SIG-M5 (cell line): ENCODE results near the gene PGGHG.
"Not testable (repeated sequence)": the region's sequence is repeated elsewhere in the genome, so short reads cannot be mapped to it uniquely, and the experiment has no call there.

ENCODE experiments used
- DNase-seq: peaks from one replicate; lab custom pipeline; 2025; lab: John Stamatoyannopoulos, UW

The PGGHG gene

DNA sequence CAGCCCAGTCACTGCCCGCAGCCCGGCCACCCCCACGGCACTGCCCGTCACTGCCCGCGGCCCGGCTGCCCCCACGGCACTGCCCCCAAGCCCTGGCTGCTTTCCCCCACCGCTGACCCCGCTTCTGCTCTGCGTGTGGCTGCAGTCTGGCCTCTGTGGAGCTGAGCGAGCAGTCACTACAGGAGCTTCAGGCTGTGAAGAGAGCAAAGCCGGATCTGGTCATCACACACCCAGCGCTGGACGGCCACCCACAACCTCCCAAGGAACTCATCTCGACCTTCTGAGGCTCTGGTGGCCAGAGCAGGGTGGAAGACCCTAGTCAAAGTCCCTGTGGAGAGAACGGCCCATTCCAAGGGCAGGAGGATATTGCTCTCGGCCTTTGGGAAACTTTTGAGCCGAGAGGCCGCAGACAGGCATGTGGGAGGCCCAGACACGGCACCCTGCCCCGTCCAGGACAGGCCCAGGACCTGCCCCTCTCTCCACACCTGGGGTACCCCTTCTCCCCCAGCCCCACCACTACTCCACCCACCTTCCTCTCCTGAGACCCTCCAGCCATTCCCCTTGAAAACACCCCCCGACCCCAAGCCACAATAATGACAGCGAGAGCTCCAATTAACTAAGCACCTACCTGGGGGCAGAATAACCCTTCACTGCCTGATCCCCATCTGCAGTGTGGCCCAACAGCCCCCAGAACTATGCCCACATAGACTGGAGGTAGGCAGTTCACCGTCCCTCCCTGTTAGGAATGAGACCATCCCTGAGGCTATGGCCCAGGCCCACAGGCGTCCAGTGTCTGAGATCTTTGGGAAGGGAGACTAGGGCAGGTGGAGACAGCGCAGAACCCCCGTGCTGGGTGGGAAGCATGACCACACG, 3.7 kb upstream of the PGGHG start:
- DNase-seq = no peak

DNA sequence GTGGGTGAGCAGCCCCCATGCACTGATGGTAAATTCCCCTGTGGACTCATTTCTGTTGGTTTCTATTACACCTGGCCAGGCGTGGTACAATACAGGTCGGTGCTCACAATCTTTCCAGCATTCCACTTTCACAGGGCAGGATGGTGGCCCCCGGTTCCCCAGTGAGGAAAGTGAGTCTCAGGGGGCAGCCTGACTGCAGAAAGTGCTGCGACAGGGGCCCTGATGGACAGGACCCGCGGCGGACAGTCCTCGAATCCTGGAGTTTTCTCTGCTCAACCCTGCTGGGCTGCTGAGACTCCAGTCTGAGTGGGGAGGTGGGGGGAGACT, 3.1 kb upstream of the PGGHG start:
- DNase-seq = no peak

DNA sequence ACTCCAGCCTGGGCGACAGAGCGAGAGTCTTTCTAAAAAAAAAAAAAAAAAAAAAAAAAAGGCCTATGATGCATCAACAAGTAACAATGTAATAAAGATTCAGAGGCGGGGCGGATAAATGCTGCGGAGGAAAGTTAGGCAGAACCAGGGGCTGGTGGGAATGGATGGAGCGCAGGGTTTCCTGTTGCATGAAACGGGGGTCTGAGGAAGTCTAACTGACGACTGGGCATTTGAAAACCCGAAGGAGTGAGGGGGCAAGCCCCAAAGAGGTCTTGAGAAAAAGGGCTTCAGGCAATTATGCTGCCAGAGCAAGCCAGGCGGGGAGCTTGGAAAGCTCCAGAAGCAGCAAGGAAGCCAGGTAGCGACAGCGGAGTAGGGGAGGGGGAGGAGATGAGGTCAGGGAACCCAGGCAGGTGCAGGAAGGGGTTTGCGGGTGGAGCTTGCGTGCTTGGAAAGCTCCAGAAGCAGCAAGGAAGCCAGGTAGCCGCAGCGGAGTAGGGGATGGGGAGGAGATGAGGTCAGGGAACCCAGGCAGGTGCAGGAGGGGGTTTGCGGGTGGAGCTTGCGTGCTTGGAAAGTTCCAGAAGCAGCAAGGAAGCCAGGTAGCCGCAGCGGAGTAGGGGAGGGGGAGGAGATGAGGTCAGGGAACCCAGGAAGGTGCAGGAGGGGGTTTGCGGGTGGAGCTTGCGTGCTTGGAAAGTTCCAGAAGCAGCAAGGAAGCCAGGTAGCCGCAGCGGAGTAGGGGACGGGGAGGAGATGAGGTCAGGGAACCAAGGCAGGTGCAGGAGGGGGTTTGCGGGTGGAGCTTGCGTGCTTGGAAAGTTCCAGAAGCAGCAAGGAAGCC, 1.7 kb upstream of the PGGHG start:
- not testable (repeated sequence) for DNase-seq

DNA sequence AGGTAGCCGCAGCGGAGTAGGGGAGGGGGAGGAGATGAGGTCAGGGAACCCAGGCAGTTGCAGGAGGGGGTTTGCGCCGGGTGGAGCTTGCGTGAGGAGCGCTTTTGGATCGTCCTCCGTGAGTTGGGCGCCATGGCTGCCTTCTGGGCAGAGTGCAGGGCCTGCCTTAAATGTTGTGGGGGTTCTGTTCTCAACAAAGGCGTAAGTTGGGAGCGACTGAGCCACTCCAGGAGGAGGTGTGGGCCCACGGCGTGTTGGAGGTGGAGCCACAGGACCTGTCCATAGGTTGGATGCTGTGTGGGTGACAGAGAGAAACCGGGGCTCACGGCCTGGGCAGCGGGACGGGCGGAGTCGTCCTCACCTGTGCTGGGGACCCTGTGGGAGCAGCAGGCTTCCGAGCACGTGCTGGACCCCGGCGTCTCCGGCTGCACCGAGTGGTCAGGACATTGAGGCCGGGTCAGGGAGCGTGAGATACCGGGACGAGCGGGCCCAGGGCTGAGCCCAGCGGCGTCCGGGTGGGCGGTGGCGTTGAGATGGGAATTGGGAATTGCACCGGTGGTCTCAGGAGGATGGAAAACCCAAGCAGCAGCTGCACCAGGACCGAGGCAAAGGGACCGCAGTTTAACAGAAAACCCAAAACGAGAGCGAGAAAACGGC, 977 bp upstream of the PGGHG start:
- DNase-seq = no peak

DNA sequence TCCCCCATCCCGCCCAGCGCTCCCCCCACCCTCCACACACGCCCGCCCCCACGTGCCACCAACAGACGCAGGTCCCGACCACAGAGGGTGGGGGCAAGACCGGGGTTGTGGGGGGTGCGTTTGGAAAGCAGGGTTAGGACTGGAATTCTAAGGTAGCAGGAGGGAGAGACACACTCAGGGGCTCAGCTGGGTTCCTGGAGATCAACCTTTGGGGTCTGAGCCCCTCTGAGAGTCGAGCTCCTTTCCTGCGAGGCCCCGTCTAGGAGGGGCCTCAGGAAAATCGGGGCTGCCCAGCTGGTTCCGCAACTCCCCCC, 429 bp downstream of the PGGHG start:
- no peak for DNase-seq

DNA sequence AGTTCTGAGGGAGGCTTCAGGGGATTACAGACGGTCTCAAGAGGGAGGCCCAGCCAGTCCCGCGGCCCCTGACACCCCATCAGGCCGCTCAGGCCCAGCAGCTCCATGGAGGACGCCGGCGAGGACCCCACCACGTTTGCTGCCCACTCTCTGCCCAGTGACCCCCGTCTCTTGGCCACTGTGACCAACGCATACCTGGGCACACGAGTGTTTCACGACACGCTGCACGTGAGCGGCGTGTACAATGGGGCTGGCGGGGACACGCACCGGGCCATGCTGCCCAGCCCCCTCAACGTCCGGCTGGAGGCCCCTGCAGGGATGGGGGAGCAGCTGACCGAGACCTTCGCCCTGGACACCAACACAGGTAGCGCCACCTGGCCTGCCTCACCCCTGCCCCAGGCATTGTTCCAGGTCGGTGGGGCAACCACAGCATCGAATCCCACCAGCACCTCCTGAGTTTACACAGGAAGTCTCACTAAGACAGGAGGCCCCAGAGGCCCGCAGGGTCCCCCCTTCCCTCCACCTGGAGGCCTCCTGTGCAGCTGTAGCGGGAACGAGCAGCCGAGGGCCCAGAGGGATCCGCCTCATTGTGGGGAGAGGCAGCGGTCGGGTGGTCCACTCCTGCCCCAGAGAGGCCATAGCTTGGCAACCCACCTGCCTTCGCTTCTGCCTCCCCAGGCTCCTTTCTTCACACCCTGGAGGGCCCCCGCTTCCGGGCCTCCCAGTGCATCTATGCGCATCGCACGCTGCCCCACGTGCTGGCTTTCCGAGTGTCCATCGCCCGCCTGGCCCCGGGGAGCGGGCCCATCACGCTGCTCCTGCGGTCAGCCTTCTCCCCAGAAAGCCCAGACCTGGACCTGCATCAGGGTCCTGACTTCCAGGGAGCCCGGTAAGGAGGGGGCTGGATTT, 1.0 kb downstream of the PGGHG start:
- no peak for DNase-seq

DNA sequence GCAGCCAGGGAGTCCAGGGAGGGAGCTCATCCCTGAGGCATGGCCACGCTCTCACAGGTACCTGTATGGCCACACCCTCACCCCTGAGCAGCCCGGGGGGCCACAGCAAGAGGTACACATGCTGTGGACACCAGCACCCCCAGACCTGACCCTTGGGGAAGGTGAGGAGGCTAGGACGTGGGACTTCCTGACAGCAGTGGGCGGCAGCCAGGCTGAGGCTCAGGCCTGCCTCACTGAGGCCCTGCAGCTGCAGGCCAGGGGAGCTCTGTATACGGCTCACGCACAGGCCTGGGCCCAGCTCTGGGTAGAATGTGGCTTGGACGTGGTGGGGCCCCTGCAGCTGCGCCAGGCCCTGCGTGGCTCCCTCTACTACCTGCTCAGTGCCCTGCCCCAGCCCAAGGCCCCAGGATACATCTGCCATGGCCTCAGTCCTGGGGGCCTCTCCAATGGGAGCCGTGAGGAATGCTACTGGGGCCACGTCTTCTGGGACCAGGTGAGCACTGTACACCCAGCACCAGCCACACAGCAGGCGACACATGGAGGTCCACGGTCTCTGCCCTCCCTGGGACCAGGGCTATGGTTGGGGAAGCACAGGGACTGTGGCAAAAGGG, 1.8 kb downstream of the PGGHG start:
- no peak for DNase-seq

DNA sequence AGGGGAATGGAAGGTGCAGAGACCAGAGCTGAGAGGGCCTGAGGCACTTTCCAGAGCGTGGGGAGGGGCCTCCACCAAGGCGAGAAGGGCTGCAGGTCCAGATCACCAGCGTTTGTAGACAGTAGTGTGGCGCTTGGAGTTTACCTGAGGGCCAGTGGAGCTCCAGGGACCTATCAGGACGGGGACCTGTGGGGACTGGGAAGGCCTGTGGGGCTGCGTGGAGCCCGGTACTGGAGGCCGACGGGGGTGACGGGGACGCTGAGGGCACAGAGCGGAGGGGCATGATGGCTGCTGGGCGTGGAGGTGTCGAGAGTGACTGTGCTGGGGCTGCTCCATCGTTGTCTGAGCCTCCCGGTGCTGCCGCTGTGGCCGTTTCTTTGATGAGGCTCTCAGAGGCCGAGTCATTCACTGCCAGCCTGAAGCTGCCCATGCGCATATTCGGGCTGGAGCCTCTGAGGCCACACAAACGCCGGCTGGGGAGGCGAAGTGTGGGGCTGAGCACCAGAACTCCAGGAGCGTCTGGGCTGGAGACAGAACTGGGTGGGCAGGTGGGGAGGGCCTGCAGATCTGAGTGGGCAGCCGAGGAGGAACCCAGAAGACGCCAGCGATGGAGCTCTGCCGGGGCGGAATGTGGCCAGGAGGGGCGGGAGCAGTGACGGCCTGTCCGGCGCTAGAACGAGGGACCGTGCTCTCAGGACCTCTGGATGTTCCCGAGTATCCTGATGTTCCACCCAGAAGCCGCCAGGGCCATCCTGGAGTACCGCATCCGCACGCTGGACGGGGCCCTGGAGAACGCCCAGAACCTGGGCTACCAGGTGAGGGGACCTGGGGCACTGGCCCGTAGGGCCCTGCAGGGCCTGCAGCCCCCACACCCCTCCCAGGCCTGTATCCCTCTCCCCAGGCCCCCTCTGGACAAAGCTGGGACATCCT, 2.6 kb downstream of the PGGHG start:
- no peak for DNase-seq

DNA sequence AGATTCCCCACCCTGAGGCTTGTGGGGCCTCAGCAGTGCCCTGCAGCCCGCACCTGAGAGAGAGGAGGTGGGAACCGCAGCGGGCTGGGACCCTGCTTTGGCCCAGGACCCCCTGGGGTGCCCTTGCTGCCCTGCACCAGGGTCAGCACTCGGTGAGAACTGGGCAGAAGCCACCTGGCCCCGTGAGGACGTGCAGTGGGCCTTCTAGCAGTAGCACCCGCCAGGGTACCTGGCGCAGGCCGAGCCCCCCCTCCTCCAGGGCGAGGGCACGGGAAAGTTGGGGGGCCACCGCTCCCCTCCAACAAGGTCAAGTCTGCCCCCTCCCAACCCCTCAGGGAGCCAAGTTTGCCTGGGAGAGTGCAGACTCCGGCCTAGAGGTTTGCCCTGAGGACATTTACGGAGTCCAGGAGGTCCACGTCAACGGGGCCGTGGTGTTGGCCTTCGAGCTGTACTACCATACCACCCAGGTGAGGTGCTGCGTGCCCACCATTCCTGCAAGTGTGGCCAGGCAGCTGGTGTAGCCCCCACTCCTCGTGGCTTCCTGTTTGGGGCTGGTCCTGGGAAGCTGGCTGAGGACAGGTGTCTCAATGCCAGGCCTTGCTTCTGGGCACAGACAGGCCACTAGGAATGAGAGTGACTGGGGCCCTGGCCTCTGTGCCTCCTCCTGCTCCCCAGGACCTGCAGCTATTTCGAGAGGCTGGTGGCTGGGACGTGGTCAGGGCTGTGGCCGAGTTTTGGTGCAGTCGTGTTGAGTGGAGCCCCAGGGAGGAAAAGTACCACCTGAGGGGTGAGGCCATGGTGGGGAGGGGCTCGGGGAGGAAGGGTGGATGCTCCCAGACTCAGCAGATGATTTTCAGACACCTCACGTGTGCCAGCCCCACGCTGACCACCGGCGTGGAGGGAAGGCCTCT, 3.5 kb downstream of the PGGHG start:
- no peak for DNase-seq

DNA sequence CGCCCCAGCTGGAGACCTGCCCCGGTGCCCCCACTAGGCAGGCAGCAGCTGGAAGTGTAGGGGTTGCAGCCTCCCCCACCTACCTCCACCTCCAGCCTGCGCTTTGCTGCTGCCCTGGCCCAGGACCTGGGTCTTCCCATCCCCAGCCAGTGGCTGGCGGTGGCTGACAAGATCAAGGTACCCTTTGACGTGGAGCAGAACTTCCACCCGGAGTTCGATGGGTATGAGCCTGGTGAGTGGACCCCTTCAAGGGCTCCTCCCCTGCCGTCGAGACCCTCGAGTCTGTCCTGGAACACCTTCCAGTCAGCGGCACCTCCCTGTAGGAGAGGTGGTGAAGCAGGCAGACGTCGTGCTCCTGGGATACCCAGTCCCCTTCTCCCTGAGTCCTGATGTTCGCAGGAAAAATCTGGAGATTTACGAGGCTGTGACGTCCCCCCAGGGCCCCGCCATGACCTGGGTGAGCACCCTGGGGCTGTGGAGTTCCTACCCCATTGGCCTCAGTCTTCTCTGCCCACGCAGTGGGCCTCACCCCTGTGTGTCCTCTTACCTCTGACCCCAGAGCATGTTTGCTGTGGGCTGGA, 4.4 kb downstream of the PGGHG start:
- no peak for DNase-seq

DNA sequence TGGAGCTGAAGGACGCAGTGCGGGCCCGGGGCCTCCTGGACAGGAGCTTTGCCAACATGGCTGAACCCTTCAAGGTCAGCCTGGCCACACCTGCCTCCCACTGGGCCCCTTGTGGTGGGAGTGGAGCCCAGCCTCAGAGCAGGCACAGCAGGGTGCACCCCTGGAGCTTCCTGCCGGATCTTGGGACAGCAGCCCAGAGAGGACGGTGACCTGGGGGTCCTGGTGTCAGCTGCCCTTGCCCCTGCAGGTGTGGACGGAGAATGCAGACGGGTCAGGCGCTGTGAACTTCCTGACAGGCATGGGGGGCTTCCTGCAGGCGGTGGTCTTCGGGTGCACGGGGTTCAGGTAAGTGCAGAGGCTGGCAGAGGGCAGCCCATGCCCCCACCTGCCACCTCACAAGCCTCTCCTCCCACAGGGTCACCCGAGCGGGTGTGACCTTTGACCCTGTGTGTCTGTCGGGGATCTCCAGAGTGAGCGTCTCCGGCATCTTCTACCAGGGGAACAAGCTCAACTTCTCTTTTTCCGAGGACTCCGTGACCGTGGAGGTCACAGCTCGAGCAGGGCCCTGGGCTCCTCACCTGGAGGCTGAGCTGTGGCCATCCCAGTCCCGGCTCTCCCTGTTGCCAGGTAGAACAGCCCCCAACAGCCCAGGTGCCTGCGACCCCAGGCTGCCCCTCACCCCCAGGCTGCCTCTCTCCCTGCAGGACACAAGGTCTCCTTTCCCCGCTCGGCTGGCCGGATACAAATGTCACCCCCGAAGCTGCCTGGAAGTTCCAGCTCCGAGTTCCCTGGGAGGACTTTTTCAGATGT, 5.1 kb downstream of the PGGHG start:
- no peak for DNase-seq

DNA sequence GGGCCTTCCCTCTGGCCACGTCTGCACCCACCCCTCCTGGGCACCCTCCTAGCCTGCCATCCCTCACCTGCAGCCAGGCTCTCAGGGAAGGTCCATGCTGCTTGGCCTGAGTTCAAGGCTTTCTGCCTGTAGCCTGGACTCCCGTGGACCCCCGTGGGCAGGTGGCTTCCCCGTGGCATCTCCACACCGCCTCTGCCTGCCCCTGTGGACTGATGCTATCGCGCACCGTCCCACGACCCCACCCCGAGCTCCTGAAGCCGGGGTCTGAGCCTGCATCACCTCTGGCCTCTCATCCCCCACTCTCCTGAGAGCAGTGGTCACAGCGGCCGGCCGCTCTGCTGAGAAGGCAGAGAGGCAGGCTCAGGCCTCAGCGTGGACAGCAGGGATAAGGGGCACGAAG, 5.9 kb downstream of the PGGHG start:
- no peak for DNase-seq

DNA sequence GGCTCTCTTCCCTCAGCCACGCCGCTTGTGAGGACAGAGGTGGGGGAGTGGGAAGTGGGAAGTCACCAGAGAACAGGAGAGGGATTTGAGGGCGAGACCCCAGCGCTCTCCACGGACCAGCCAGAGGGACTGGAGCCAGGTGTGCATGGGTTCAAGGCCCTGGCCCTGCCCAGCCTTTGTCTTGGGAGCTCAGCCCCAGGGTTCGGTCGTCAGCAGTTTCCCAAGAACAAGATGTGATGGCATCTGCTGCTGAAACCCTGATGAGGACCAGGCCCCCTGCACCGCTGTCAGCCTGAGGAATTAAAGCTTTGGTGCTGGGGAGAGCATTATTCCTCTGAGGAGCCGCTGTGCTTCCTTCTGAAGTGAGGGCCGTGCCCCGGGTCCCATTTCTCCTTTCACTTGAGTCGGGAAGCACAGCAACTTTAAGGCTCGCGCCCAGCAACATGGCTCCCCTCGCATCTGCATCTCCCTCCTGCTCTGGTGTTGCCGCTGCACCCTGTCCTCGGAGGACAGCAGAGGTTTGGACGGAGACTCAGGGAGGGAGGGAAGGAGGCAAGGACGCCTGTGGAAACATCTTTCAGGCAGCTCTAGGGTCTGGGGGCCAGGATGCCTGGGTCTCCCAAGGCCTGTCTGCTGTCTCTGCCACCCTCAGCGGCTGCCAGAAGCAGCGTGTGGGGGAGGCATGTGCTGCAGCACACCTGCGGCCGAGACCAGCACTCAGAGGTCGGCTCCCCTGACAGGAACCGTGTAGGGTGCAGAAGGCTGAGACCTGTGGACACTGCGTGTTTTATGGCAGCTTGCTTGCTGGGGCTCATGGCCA, 6.6 kb downstream of the PGGHG start:
- no peak for DNase-seq

DNA sequence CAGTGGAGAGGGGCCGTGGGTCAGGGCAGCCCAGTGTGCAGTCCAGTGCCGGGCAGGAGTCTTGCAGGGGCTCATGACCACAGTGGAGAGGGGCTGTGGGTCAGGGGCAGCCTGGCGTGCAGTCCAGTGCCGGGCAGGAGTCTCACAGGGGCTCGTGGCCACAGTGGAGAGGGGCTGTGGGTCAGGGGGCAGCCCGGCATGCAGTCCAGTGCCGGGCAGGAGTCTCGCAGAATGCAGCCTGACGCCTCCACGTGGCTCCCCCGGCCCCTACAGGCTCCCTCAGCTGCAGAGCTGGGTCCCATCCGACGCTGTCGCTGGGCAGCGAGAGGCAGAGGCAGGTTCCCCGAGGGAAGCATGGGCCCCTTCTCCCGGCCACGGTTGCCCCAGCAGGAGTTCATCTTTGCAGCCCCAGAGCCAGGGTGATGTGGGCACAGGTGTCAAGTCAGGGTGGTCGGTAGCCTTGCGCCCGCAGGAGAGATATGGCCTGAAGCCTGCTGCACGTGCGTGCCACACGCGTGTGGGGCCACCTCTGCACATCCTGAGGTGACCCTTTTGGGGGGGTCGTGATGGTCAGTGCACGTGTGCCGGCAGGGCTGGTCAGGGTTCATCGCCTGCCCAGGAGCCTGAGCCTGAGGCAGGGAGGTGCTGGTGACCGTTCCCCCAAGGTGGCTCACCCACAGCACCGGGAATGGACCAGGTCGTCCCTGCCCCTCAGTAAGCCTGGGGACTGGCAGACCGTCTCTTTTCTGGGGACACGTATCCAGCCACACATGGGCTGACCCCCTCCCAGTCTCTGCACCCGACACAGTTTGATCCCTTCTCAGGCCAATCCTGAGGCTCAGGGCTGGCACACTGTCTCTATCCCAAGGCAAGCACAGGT, 7.5 kb downstream of the PGGHG start:
- DNase-seq = no peak

DNA sequence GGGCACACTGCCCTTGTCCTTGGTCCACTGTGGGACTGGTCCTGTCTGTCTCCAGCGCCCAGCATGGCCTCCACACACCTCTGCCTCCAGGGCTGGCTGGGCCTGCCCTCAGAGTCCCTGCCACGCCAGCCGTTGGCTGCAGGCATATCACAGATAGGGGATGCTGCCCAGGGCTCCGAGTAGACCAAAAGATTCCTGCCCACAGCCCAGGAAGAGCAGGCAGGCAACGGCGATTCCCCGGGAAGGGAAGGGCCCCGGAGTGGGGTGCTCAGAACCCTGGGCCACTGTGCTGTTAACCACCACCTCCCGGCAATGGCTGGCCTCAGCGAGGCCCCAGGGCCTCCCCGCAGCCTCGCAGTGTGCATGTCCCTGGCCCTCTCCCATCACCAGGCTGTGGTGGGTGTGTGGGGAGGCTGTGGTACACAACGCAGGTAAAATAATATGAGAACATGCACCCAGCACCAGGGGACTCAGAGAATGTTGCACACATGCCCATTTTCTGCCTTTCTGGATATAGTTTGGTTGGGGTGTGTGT, 8.2 kb downstream of the PGGHG start:
- no peak for DNase-seq
